ENCODE data around the gene GDF11.

GDF11 gene

DNA sequence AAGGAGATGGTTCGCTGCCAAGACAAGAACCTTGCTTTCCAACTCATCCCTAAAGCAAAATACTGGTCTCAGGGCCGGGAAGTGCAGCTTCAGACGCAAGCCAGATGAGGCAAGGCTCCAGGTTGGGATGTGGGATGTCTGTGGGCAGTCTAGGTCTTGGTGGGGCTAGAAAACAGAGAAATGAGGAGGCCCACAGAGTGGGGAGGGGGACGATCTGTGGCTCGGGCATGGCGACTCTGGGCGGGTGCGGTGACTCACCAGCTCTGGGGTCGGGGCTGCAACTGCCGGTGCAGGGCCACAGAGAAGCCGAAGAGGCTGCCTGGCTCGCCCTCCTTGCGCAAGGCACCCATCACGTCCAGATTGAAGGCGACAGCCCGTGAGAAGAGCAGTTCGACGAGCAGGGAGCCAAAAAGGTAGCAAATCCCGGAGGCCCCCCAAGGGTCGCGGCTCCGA lies 35.7 kb upstream of the GDF11 start:
- H3K36me3 ChIP-seq (ENCODE audit: control insufficient read depth, insufficient read depth, low read length), result no peaks in the 10 kb centered on the region
- H3K4me3 ChIP-seq (ENCODE audit: insufficient read depth, low read depth, low read length, poor library complexity, severe bottlenecking), result peak overlapping the region; percentile 22
- no peak for DNase-seq
- no peaks in the 10 kb centered on the region for H3K9me3 ChIP-seq (ENCODE audit: control insufficient read depth, low read length)
- H3K27me3 ChIP-seq (replicated peaks; ENCODE audit: control insufficient read depth, insufficient read depth, low read length, poor library complexity, severe bottlenecking), result peaks cover 7% of the 10 kb centered on the region
- peaks cover 16% of the 10 kb centered on the region for H3K4me1 ChIP-seq (ENCODE audit: control insufficient read depth, insufficient read depth, low read length, poor library complexity, severe bottlenecking)
- no peak overlapping the region for H3K27ac ChIP-seq (ENCODE audit: insufficient read depth, low read length, poor library complexity, severe bottlenecking)

DNA sequence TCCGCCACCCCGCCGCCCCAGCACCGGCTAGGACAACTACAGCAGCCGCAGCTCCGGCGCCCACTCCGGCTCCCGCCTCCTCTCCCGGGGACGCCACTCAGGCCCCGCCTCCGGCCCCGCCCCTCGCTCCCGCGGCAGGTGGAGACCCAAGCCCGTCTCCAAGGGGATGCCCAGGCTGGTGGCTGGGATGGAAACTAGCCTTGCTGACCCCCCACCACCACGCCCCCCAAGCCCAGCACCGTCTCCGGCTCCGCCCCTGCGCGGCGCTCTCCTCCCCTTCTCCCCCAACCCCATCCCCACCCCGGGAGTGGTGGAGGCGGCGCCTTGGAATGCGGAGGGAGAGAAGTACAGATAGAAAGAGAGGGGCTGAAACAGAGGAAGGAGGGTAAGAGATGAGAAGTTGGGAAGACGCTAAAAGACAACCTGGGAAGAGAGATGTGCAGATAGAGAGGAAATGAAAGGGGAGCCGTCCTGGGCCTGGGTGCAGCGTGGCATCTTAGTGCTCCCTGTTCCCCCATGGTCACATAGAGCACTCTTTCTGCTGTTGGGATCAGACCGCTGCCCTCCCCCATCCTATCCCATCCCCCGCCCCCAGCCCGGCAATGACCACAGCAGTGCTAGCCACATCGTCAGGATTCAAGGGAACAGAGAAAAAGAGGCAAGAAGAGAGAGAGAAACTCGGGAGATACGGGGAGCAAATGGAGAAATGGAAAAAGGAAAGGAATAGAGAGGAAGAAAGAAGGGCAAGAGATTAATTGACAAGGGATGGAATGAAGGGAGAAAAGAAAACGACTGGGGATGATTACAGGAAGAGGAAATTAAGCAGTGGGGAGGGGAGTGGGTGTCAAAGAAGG lies 34.9 kb upstream of the GDF11 start, which contains the start of gene ITGA7:
TSS of gene ITGA7 (minus strand) at position 64 of the 854 bp plus-strand sequence. CDS start 222 bp downstream, outside the sequence.
- H3K4me3 ChIP-seq (ENCODE audit: insufficient read depth, low read depth, low read length, poor library complexity, severe bottlenecking), result peak within 1 kb of the TSS; percentile 56
- H3K9me3 ChIP-seq (ENCODE audit: control insufficient read depth, low read length), result no peaks in the 10 kb centered on the region
- peaks cover 7% of the 10 kb centered on the region for H3K27me3 ChIP-seq (replicated peaks; ENCODE audit: control insufficient read depth, insufficient read depth, low read length, poor library complexity, severe bottlenecking)
- H3K36me3 ChIP-seq (ENCODE audit: control insufficient read depth, insufficient read depth, low read length), result no peaks in the 10 kb centered on the region
- peak; percentile 43 to 65 (median 48) for DNase-seq
- peaks cover 16% of the 10 kb centered on the region for H3K4me1 ChIP-seq (ENCODE audit: control insufficient read depth, insufficient read depth, low read length, poor library complexity, severe bottlenecking)
- H3K27ac ChIP-seq (ENCODE audit: insufficient read depth, low read length, poor library complexity, severe bottlenecking), result no peak within 1 kb of the TSS

DNA sequence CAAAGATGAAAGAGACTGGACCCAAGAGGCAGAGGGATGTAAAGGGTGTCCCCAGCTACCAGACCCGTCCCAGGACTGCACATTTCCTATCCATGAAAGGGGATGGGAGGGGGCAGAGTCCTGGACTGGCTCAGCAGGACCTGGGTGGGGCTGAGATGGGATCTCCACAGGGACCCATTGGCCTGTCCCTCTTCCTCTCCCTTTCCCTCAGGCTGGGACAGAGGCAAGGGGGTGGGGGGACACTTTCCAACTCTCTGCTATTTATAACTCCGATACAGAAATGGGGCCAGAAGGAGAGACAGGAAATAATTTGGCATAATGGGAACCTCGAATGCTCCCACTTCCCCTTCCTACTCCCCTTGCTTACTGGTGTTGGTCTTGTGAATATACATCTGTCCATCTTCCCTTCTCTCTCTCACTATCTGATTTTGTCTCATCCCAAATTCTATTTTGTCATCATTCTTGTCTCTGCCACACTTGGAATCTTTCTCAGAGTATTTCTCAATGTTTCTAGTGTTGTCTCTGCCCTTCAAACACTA lies 34.2 kb upstream of the GDF11 start:
- Histone ChIP-seq H3K4me1 (ENCODE audit: control insufficient read depth, insufficient read depth, low read length, poor library complexity, severe bottlenecking) (peaks cover 16% of the 10 kb centered on the region), H3K9me3 (ENCODE audit: control insufficient read depth, low read length) (no peaks in the 10 kb centered on the region), H3K4me3 (ENCODE audit: insufficient read depth, low read depth, low read length, poor library complexity, severe bottlenecking) (no peak overlapping the region), H3K27ac (ENCODE audit: insufficient read depth, low read length, poor library complexity, severe bottlenecking) (no peak overlapping the region), H3K27me3 (replicated peaks; ENCODE audit: control insufficient read depth, insufficient read depth, low read length, poor library complexity, severe bottlenecking) (peaks cover 7% of the 10 kb centered on the region), H3K36me3 (ENCODE audit: control insufficient read depth, insufficient read depth, low read length) (no peaks in the 10 kb centered on the region)
- no peak for DNase-seq

DNA sequence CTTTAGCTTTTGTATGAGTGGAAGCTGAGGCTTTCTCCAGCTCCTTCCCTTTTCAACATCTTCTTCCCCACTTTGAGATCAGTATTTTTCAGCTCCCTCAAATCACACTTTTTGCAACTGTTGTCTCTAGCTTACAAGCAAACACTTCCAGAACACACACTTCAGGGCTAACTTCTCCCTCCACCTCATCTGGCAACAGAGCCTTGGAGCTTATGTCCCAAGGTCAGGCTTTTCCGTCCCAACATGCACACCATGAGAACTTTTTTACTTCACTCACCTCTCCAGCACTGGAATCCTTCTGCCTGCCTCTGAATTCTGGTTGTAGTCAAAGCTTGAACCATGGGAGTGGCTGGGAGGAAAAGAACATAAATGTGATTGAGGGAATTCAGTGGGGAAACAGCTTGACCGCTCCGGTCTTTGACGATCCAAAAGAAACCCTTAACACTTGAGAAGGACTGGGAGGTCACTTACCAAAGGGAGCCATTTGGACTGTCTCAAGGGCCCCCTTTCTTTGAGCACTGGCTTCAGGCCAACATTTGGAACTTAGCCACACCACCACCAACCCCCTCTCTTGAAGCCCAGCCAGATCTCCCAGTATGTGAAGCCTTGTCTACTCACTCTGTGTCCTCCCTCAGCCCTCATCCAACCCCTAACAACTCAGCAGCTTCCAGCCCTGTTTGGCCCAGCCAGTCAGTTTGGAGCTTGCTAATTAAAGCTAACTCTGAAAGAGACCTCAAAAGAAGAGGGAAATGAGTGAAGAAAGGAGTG lies 31.0 kb upstream of the GDF11 start:
- Histone ChIP-seq H3K27ac (ENCODE audit: insufficient read depth, low read length, poor library complexity, severe bottlenecking) (no peak overlapping the region), H3K4me1 (ENCODE audit: control insufficient read depth, insufficient read depth, low read length, poor library complexity, severe bottlenecking) (peaks cover 26% of the 10 kb centered on the region), H3K36me3 (ENCODE audit: control insufficient read depth, insufficient read depth, low read length) (no peaks in the 10 kb centered on the region), H3K9me3 (ENCODE audit: control insufficient read depth, low read length) (no peaks in the 10 kb centered on the region), H3K4me3 (ENCODE audit: insufficient read depth, low read depth, low read length, poor library complexity, severe bottlenecking) (no peak overlapping the region), H3K27me3 (replicated peaks; ENCODE audit: control insufficient read depth, insufficient read depth, low read length, poor library complexity, severe bottlenecking) (peaks cover 4% of the 10 kb centered on the region)
- no peak for DNase-seq

DNA sequence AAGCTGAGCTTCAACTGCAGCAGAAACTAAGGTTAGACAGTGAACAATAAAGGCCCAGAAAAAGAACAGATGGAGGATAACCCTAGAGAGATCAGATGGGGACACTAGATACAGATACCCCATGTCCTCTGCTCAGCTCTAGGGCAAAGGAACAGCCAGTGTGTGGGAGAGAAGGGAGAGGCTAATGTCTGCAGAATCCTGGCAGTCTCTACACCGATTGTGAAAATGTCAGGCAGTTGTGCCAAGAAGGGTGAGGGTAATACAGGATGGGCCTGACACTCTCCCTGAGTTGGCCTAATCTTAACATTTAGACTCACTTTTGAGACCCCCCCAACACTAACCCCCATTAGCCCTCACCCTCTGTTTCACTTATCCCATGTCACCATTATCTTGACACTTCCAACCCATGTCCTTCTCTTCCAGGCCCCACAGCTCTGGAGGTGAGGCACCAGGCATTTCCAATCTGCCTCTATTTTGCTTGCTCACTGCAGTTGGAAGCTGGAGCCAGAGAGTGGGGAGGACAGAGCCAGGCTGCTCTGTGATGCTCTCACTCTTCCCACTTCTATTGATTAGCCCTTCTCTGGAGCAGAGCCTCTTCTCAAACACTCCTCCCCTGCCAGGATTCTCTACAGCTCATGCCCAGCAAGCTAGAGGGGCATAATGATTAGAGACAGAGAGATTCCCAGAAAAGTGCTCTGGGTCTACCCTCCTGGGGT lies 30.1 kb upstream of the GDF11 start:
- H3K27me3 ChIP-seq (replicated peaks; ENCODE audit: control insufficient read depth, insufficient read depth, low read length, poor library complexity, severe bottlenecking), result no peaks in the 10 kb centered on the region
- peaks cover 26% of the 10 kb centered on the region for H3K4me1 ChIP-seq (ENCODE audit: control insufficient read depth, insufficient read depth, low read length, poor library complexity, severe bottlenecking)
- no peak for DNase-seq
- H3K36me3 ChIP-seq (ENCODE audit: control insufficient read depth, insufficient read depth, low read length), result no peaks in the 10 kb centered on the region
- H3K9me3 ChIP-seq (ENCODE audit: control insufficient read depth, low read length), result no peaks in the 10 kb centered on the region
- no peak overlapping the region for H3K27ac ChIP-seq (ENCODE audit: insufficient read depth, low read length, poor library complexity, severe bottlenecking)
- no peak overlapping the region for H3K4me3 ChIP-seq (ENCODE audit: insufficient read depth, low read depth, low read length, poor library complexity, severe bottlenecking)

DNA sequence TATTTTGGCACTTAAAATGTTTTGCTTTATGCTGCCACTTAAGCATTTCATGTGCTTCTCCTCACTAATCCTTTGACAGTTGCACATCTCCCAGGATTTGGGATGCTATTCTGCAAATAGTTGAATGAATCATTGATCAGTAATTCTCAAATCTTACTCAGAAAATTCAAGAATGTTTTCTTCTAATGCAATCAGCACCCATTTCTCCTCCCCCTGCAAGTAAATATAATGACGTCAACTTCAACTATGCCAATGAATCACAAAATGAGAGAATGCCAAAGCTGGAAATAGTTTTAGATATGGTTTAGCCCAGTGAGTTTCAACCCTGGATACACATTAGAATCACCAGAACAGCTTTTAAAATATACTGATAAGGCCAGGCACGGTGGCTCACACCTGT lies 29.2 kb upstream of the GDF11 start:
- H3K36me3 ChIP-seq (ENCODE audit: control insufficient read depth, insufficient read depth, low read length), result no peaks in the 10 kb centered on the region
- peaks cover 20% of the 10 kb centered on the region for H3K4me1 ChIP-seq (ENCODE audit: control insufficient read depth, insufficient read depth, low read length, poor library complexity, severe bottlenecking)
- no peaks in the 10 kb centered on the region for H3K27me3 ChIP-seq (replicated peaks; ENCODE audit: control insufficient read depth, insufficient read depth, low read length, poor library complexity, severe bottlenecking)
- H3K4me3 ChIP-seq (ENCODE audit: insufficient read depth, low read depth, low read length, poor library complexity, severe bottlenecking), result no peak overlapping the region
- no peaks in the 10 kb centered on the region for H3K9me3 ChIP-seq (ENCODE audit: control insufficient read depth, low read length)
- H3K27ac ChIP-seq (ENCODE audit: insufficient read depth, low read length, poor library complexity, severe bottlenecking), result no peak overlapping the region
- DNase-seq, result no peak

DNA sequence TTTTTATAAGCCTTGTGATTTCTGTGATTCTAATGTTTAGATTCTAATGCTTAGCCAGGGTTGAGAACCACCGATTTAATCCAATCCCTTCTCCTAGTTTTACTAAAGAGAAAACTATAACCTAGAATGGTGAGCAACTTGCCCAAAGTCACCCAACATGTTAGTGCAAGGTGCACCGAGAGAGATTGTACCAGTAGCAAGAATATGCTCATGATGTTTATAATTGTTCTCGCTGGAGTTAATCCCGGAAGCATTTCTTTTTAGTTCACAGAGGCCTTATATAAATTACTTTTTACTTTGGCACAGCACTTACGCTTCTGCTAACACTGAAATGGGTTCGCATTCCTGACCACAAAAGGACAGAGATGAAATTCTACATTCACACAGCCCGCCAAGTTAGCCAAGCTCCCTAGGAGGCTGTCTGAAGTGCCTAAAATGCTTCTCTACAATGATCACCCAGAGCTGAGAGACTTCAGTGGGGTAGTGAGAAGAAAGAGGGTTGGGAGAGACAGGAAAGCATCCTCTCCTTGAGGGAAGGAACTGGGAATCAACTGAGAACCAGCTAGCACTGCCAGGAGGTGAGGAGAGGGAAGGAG lies 27.7 kb upstream of the GDF11 start:
- Histone ChIP-seq H3K4me3 (ENCODE audit: insufficient read depth, low read depth, low read length, poor library complexity, severe bottlenecking) (peak overlapping the region; percentile 96), H3K27me3 (replicated peaks; ENCODE audit: control insufficient read depth, insufficient read depth, low read length, poor library complexity, severe bottlenecking) (no peaks in the 10 kb centered on the region), H3K27ac (ENCODE audit: insufficient read depth, low read length, poor library complexity, severe bottlenecking) (peak overlapping the region; percentile 91), H3K36me3 (ENCODE audit: control insufficient read depth, insufficient read depth, low read length) (peaks cover 15% of the 10 kb centered on the region), H3K4me1 (ENCODE audit: control insufficient read depth, insufficient read depth, low read length, poor library complexity, severe bottlenecking) (peaks cover 19% of the 10 kb centered on the region), H3K9me3 (ENCODE audit: control insufficient read depth, low read length) (no peaks in the 10 kb centered on the region)
- DNase-seq, result no peak

DNA sequence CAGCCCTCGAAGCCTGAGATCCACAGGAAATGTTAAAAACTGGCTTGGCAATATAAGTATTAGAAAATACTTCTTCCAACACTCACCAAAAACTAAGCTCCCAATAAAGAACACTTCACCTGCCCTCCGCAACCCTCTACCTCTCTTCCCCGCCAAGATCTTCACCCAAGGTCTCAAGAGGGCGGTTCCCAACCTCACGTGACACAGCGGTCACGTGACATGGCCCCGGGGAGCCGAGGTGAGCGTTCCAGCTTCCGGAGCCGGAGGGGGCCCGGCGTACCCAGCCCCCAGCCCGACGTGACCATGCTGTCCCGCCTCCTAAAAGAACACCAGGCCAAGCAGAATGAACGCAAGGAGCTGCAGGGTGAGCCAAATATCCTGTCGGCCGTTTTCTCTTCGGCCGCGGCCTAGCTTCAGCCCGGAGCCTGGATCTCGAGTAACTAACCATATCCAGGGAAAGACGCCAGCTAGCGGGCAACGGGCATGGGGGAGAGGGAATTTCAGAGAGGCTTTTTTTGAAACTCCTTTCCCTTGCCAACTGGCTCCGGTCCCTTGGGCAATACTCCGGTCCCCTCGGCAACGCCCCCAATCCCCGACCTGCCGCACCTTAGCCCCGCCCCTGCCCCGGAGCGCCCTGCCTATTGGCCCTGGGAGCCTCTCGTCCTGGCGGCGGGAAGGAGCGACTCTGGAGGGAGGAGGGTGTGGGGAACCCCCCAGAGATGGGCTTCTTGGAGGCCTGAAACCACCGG lies 26.9 kb upstream of the GDF11 start, which contains the start of gene BLOC1S1:
TSS of gene BLOC1S1 (plus strand) at position 214 of the 749 bp plus-strand sequence. CDS start at position 220, 6 bp downstream.
- Histone ChIP-seq H3K4me3 (ENCODE audit: insufficient read depth, low read depth, low read length, poor library complexity, severe bottlenecking) (peak within 1 kb of the TSS; percentile 96), H3K4me1 (ENCODE audit: control insufficient read depth, insufficient read depth, low read length, poor library complexity, severe bottlenecking) (peaks cover 21% of the 10 kb centered on the region), H3K27me3 (replicated peaks; ENCODE audit: control insufficient read depth, insufficient read depth, low read length, poor library complexity, severe bottlenecking) (no peaks in the 10 kb centered on the region), H3K9me3 (ENCODE audit: control insufficient read depth, low read length) (no peaks in the 10 kb centered on the region), H3K36me3 (ENCODE audit: control insufficient read depth, insufficient read depth, low read length) (peaks cover 16% of the 10 kb centered on the region), H3K27ac (ENCODE audit: insufficient read depth, low read length, poor library complexity, severe bottlenecking) (peak within 1 kb of the TSS; percentile 91)
- DNase-seq, result peak; percentile 87 to 94 (median 88)

DNA sequence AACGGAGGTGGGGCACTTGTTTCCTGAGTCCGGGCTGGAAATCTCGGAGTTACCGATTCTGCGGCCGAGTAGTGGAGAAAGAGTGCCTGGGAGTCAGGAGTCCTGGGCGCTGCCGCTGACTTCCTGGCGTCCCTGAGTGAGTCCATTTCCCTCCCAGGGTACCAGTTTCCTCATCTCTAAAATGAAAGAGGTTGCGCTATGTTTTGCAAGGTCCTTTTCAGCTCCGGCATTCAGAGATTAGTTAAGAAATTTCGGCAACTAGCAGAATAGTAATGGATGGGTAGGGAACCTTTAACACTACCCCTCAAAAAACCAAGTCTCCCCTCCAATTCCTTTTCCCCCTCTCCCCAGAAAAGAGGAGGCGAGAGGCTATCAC lies 26.4 kb upstream of the GDF11 start:
- no peaks in the 10 kb centered on the region for H3K9me3 ChIP-seq (ENCODE audit: control insufficient read depth, low read length)
- peaks cover 16% of the 10 kb centered on the region for H3K36me3 ChIP-seq (ENCODE audit: control insufficient read depth, insufficient read depth, low read length)
- H3K27me3 ChIP-seq (replicated peaks; ENCODE audit: control insufficient read depth, insufficient read depth, low read length, poor library complexity, severe bottlenecking), result no peaks in the 10 kb centered on the region
- no peak for DNase-seq
- H3K27ac ChIP-seq (ENCODE audit: insufficient read depth, low read length, poor library complexity, severe bottlenecking), result peak overlapping the region; percentile 91
- peaks cover 21% of the 10 kb centered on the region for H3K4me1 ChIP-seq (ENCODE audit: control insufficient read depth, insufficient read depth, low read length, poor library complexity, severe bottlenecking)
- H3K4me3 ChIP-seq (ENCODE audit: insufficient read depth, low read depth, low read length, poor library complexity, severe bottlenecking), result peak overlapping the region; percentile 96
